Adipose tissue (tissue), 3 donors: ENCODE data around the gene ODC1. TPM values are rescaled to one million over a fixed set of nuclear protein-coding genes. Genes with fewer than 3 reads are reported as not detected.

Experiments used
- H3K27ac ChIP-seq: one replicate; pipeline ENCODE4 v1.5.1; 2013; ENCODE audit warnings: low read depth, low read length
- WGBS, 3 donors: extraction: QIAGEN DNeasy Blood & Tissue Kit; methylation state at CpG; one replicate each; pipeline ENCODE4 v1.1.7; 2013; 5-methylcytosine and 5-hydroxymethylcytosine counted together
- polyA plus RNA-seq, 3 donors: library from polyadenylated mRNA; stranded (reverse); fragments of 200-250 nt; gene quantifications; one replicate each; pipeline ENCODE4 v1.2.3, GENCODE V29; 2013
- donor health status: healthy with polysubstance abuse.
- donor health status: Bipolar disorder and iron deficiency.
- donor health status: healthy.

Gene ODC1
- polyA plus RNA-seq, 3 donors = 25.2 to 36.1 (median 32.5) TPM

GRCh38 chr2:10441948-10442347 lies 6.2 kb downstream of the ODC1 start:
- 92% methylated on average over 8 of the region's 8 CpGs for WGBS, 3 donors
- H3K27ac ChIP-seq = no peak overlapping the region

DNA sequence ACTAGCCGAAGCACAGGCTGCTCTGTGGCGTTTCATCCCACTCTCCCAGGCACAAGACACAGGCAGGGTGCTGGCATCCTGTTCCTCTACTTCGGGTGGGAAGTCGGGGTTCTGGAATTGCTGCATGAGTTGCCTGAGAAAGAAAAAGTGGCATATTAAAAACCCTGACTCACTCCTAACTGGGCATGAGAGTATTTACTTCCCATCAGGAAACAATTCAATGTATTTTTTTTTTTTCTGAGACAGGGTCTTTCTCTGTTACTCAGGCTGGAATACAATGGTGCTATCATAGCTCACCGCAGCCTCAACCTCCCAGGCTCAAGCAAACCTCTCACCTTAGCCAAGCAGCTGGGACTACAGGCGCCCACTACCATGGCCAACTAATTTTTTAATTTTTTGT lies 7.4 kb downstream of the ODC1 start:
- 85 to 91% (median 86%) methylated on average over 6 of the region's 6 CpGs for WGBS, 3 donors
- H3K27ac ChIP-seq = no peak overlapping the region

DNA sequence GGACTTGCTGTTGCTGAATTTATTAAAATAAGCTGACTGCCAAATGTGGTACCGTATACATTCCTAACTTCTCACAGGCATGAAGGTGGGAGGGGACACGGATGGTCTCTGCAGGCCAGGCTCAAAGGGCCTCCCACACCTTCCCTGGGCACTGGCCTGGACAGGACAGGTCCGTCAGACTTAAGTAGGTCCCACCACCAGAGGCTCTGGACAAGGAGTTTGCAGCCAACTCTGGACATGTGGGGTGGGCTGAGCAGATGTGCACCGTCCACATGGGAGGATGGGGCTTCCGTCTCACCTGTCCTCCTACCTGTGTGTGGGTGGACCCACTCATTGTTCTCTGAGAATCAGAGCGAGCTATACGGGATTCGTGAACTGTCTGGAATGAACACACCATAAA lies 8.2 kb downstream of the ODC1 start:
- 92 to 96% (median 94%) methylated on average over 8 of the region's 8 CpGs for WGBS, 3 donors
- H3K27ac ChIP-seq = no peak overlapping the region

GRCh38 chr2:10439185-10439879 lies 8.8 kb downstream of the ODC1 start:
- WGBS, 3 donors = 71 to 79% (median 76%) methylated on average over 11 of the region's 11 CpGs
- H3K27ac ChIP-seq = no peak overlapping the region

GRCh38 chr2:10438688-10439087 lies 9.4 kb downstream of the ODC1 start:
- WGBS, 3 donors = 90 to 95% (median 90%) methylated on average over 14 of the region's 14 CpGs
- H3K27ac ChIP-seq = no peak overlapping the region

- 51 to 87% (median 87%) methylated on average over 9 of the region's 9 CpGs for WGBS, 3 donors
- no peak overlapping the region for H3K27ac ChIP-seq
Observed at GRCh38 chr2:10437806-10438205, 10.3 kb downstream of the ODC1 start.

DNA sequence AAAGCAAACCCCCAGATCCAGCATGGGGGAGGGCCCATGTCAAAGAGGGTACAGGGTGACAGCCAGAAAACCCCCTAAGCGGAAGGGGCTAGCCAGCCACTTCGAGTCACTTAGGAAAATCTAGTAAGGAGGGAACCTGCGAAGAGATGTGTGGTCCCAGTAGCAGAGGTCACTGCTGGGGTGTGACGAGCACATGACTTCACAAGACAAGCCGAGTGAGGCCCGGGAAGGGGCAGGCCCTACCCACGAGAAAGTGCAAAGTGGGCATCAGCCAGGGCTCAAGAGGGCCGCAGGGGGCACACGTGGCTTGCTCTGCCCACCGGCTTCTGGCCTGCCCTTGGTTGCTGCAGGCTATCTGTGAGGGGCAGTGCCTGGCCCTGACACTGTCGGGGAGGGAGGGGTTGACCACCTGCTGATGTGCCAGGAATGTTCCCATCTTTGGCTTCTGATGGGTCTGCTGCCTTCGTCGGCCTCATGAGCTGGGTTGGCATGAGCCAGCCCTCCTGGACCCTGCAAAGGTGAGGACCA lies 11.5 kb downstream of the ODC1 start:
- no peak overlapping the region for H3K27ac ChIP-seq
- 84 to 86% (median 84%) methylated on average over 13 of the region's 13 CpGs for WGBS, 3 donors

DNA sequence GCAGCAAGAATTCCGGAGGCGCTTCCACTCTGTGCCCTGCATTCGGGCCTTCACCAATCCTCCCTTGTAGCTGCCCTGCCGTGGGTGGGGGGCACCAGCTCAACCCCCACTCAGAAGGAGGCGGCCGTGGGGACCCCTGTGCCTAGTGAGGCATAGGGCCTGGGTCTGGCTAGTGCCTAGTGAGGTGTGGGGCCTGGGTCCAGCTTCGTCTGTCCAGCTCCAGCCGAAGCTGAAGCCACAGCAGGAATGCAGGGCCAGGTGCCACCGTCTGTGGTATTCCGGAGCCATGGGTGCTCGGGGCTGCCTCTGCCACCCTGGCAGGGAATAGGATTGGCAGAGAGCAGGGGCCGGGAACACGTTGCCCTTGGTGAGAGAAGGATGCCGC lies 12.3 kb downstream of the ODC1 start:
- 84 to 95% (median 87%) methylated on average over 14 of the region's 14 CpGs for WGBS, 3 donors
- H3K27ac ChIP-seq = no peak overlapping the region

GRCh38 chr2:10434886-10435819 lies 13.0 kb downstream of the ODC1 start:
- 35 to 43% (median 35%) methylated on average over 28 of the region's 28 CpGs for WGBS, 3 donors
- H3K27ac ChIP-seq = no peak overlapping the region

DNA sequence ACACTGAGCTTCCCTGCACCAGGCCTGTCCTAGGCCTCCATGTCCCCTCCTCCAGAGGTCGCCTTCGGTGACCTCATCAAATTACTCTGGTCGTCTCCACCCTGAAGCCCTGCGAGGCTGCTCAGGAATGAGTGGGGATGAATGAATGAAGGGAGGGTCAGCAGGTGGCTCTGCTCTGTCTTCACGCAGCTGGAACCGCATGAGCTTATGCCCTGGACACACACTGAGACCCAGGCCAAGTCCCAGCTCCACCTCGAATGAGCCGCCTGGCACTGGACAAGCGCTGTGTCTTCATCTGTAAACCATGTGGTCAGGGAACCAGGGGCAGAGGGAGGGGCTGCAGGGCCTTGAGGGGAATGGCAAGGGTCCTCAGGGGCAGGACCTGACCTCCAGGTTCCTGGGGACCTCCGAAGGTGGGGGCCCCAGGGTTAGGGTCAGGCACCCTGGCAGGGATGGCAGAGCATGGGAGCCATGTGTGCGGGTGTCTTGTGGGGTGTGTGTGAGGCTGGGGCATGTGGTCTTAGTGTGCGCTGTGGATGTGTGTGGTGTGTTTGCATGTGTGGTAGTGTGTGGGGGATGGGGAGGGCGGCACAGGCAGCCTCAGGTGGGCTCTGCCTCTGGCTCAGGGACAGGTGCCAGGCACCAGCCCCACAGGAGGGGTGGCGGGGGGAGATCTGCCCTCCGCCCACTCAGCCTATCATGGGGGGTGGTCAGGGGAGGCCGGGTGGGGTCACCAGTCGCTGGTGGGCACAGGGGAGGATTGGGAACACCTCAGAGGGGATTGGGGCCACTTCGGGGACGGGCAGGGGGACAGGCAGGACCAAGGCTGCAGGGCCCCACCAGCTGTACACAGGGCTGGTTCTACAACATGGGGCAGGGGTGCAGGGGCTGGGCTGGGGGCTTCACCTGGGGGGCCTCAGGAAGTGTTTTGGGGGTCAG lies 13.9 kb downstream of the ODC1 start:
- H3K27ac ChIP-seq = no peak overlapping the region
- WGBS, 3 donors = 74 to 83% (median 79%) methylated on average over 19 of the region's 19 CpGs

GRCh38 chr2:10433264-10433946 lies 14.7 kb downstream of the ODC1 start:
- no peak overlapping the region for H3K27ac ChIP-seq
- WGBS, 3 donors = 93 to 95% (median 93%) methylated on average over 9 to 10 of the region's 10 CpGs

GRCh38 chr2:10432311-10433181 lies 15.6 kb downstream of the ODC1 start:
- WGBS, 3 donors = 19 to 27% (median 23%) methylated on average over 37 to 49 of the region's 49 CpGs

DNA sequence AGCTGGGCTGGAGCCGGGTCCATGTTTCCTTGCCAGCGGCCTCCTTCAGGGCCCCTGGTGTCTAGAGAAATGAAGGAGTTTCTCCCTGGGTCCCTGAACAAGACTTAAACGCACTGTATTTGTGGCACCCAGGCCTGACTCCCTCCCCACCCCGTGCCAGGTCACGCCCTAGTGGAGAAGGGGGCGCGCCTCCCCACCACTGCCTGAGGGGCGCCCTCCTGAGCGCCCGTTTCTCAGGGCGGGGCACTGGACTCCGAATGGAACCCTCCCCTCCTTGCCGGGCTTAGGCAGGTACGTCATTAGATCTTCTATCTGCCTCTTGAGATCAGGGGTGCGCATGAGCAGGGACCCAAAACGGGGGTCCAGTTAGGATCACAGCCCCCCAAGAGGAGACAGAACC lies 16.3 kb downstream of the ODC1 start:
- 59 to 76% (median 72%) methylated on average over 16 of the region's 16 CpGs for WGBS, 3 donors
- no peak overlapping the region for H3K27ac ChIP-seq

More at GRCh38 chr2:10432311-10433181, 15.6 kb downstream of the ODC1 start:
- H3K27ac ChIP-seq = no peak overlapping the region

DNA sequence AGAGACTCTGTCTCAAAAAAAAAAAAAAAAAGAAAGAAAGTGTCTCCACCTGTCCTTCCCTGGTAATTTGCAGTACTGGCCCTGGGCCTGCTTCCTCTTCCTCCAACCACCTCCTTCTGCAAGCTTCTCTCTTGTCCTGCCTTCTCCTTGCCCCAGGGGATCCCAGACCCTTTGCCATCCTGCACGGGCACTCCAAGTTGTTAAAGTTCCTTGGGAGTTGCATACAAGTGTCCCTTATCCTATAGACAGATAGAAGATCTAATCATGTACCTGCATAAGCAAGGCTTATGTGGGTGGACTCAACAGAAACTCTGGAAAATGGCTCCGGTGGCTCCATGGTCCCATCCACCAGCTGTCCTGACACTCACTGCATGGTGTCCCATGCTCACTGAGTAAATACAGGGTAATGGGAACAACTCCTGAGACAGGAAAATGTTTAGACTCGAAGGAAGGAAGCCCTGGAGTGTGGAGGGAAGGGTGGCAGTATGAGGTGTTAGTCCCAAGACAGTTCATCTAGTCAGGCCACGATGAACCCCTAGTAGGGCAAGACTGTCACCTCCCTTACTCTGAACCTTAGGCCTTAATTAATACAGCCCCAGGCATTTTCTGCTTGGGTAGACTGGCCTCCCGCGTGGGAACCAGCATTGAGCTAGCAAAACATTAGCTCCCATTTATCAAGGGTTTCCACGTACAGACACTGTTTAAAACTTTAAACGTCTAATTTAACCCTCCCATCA lies 17.1 kb downstream of the ODC1 start:
- 76 to 79% (median 77%) methylated on average over 8 of the region's 8 CpGs for WGBS, 3 donors
- H3K27ac ChIP-seq = no peak overlapping the region

- 73 to 90% (median 87%) methylated on average over 3 of the region's 3 CpGs for WGBS, 3 donors
- H3K27ac ChIP-seq = no peak overlapping the region
Observed at GRCh38 chr2:10428924-10429323, 19.2 kb downstream of the ODC1 start.

DNA sequence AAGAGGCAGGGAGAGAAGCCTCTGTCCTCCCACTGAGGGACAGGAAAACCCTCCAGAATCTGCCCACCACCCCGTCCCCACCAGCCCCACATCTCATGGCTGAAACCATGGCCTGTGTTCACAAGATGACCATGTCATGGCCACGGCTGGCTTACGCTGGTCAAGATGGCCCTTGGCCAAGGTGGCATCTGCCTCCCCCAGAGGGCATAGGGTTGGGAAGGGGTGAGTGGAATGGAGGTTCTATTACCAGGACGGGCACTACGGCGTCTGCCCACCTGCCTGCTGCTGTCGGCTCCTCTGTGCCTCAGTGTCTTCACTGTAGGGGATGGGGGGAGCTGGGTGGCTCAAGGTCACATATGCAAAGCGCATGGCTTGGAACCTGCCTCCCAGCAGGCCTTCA lies 19.8 kb downstream of the ODC1 start:
- 95 to 98% (median 96%) methylated on average over 8 of the region's 8 CpGs for WGBS, 3 donors
- no peak overlapping the region for H3K27ac ChIP-seq
